Liver (tissue), 9 donors: ENCODE measurements around the gene KIF5A. TPM values are rescaled to one million over a fixed set of nuclear protein-coding genes. Genes with fewer than 3 reads are reported as not detected.

Source experiments
- DNase-seq: peaks from one replicate; pipeline ENCODE4 v3.0.0-alpha.2; 2017; ENCODE audit warnings: low spot score
- H3K27ac ChIP-seq, 2 donors: one replicate each; pipeline ENCODE4 v1.7.0; 2013; ENCODE audit warnings: inconsistent platforms in 2 of 2, low read length in 2 of 2, control low read depth in 1 of 2, low read depth in 1 of 2, mild to moderate bottlenecking in 1 of 2
- H3K27me3 ChIP-seq, 4 donors: one replicate each; pipeline versions ENCODE4 v1.6.1 to v1.7.0; 2013; ENCODE audit warnings: low read length in 3 of 4, inconsistent platforms in 1 of 4, mild to moderate bottlenecking in 1 of 4, moderate library complexity in 1 of 4; ENCODE audit not compliant: control insufficient read depth in 4 of 4, insufficient read depth in 4 of 4
- H3K36me3 ChIP-seq, 4 donors: one replicate each; pipeline versions ENCODE4 v1.6.1 to v1.7.0; 2013; ENCODE audit warnings: low read length in 3 of 4, mild to moderate bottlenecking in 3 of 4, low read depth in 1 of 4, moderate library complexity in 1 of 4; ENCODE audit not compliant: control insufficient read depth in 4 of 4, insufficient read depth in 3 of 4
- H3K4me1 ChIP-seq, 4 donors: one replicate each; pipeline versions ENCODE4 v1.6.1 to v1.7.0; 2013; ENCODE audit warnings: low read length in 3 of 4, mild to moderate bottlenecking in 3 of 4, moderate library complexity in 1 of 4; ENCODE audit not compliant: control insufficient read depth in 4 of 4, insufficient read depth in 4 of 4
- H3K4me3 ChIP-seq, 3 donors: one replicate each; pipeline versions ENCODE4 v1.6.1 to v1.7.0; 2013; ENCODE audit warnings: low read length in 3 of 3, control low read depth in 1 of 3, low read depth in 1 of 3, mild to moderate bottlenecking in 1 of 3
- H3K9ac ChIP-seq, 2 donors: one replicate each; pipeline ENCODE4 v1.7.0; 2013; ENCODE audit warnings: low read length in 2 of 2, mild to moderate bottlenecking in 2 of 2, moderate library complexity in 2 of 2, control low read depth in 1 of 2, low read depth in 1 of 2
- H3K9me3 ChIP-seq, 4 donors: one replicate each; pipeline versions ENCODE4 v1.6.1 to v1.7.0; 2013; ENCODE audit warnings: low read length in 3 of 4; ENCODE audit not compliant: control insufficient read depth in 4 of 4
- CTCF ChIP-seq: fragments of 150-350 bp; IDR thresholded peaks from 2 replicates; pipeline ENCODE4 v1.5.1; 2017; ENCODE audit warnings: improper control_type of control experiment, low read depth, low read length; ENCODE audit not compliant: missing input control
- EGR1 ChIP-seq, 2 donors: IDR thresholded peaks; 2 replicates each; pipeline ENCODE4 v1.6.1; 2016 to 2018; ENCODE audit warnings: antibody characterized with exemption in 2 of 2, low read depth in 2 of 2
- FOXA1 ChIP-seq: IDR thresholded peaks from 2 replicates; pipeline ENCODE4 v1.6.1; 2016; ENCODE audit warnings: antibody characterized with exemption
- FOXA2 ChIP-seq: IDR thresholded peaks from 2 replicates; pipeline ENCODE4 v1.6.1; 2016; ENCODE audit warnings: antibody characterized with exemption
- GABPA ChIP-seq, 2 donors: IDR thresholded peaks in 1 of 2; conservative IDR thresholded peaks in 1 of 2; 2 replicates each; pipeline ENCODE4 v1.6.1; 2016; ENCODE audit warnings: antibody characterized with exemption in 2 of 2, mild to moderate bottlenecking in 1 of 2, moderate library complexity in 1 of 2
- HNF4A ChIP-seq, 2 donors: conservative IDR thresholded peaks; 2 replicates each; pipeline ENCODE4 v1.6.1; 2016; ENCODE audit warnings: antibody characterized with exemption in 2 of 2, mild to moderate bottlenecking in 2 of 2
- HNF4G ChIP-seq: IDR thresholded peaks from 2 replicates; pipeline ENCODE4 v1.6.1; 2016; ENCODE audit warnings: antibody characterized with exemption
- JUND ChIP-seq, 2 donors: IDR thresholded peaks; 2 replicates each; pipeline ENCODE4 v1.6.1; 2016; ENCODE audit warnings: antibody characterized with exemption in 2 of 2
- NR2F2 ChIP-seq: IDR thresholded peaks from 2 replicates; pipeline ENCODE4 v1.6.1; 2016; ENCODE audit warnings: antibody characterized with exemption
- RAD21 ChIP-seq, 2 donors: IDR thresholded peaks; 2 replicates each; pipeline ENCODE4 v1.6.1; 2016; ENCODE audit warnings: antibody characterized with exemption in 2 of 2, mild to moderate bottlenecking in 2 of 2
- RXRA ChIP-seq, 2 donors: IDR thresholded peaks; 2 replicates each; pipeline ENCODE4 v1.6.1; 2017 to 2018; ENCODE audit warnings: antibody characterized with exemption in 2 of 2, mild to moderate bottlenecking in 1 of 2
- SP1 ChIP-seq: IDR thresholded peaks from 2 replicates; pipeline ENCODE4 v1.6.1; 2018; ENCODE audit warnings: antibody characterized with exemption, mild to moderate bottlenecking
- TAF1 ChIP-seq: conservative IDR thresholded peaks from 2 replicates; pipeline ENCODE4 v1.6.1; 2016; ENCODE audit warnings: antibody characterized with exemption, mild to moderate bottlenecking
- ZBTB33 ChIP-seq: IDR thresholded peaks from 2 replicates; pipeline ENCODE4 v1.6.1; 2016; ENCODE audit warnings: antibody characterized with exemption
- WGBS: extraction: QIAGEN DNeasy Blood & Tissue Kit; methylation state at CpG from one replicate; pipeline ENCODE4 v1.1.7; 2013; 5-methylcytosine and 5-hydroxymethylcytosine counted together
- polyA plus RNA-seq, 2 donors: library from polyadenylated mRNA; stranded (reverse) in 1 of 2; unstranded in 1 of 2; fragments of 200-250 nt in 1 of 2; fragments of >200 nt in 1 of 2; fragmentation: Nextera tagmentation in 1 of 2; extraction: Ambion mirVana in 1 of 2; gene quantifications; one replicate each; pipeline versions ENCODE4 v1.2.1 to v1.2.3, GENCODE V29; 2013 to 2015
- total RNA-seq, 2 donors: library from RNA; depleted of rRNA; stranded (reverse); fragments of >200 nt; gene quantifications; one replicate each; pipeline ENCODE4 v1.2.3, GENCODE V29; 2014
- TF ChIP-seq, protein P1 (sequence below): IDR thresholded peaks from 2 replicates; pipeline ENCODE4 v1.6.1; 2016; ENCODE audit warnings: antibody characterized with exemption
- TF ChIP-seq, protein P2 (sequence below): IDR thresholded peaks from 2 replicates; pipeline ENCODE4 v1.6.1; 2016; ENCODE audit warnings: antibody characterized with exemption, mild to moderate bottlenecking
- donor health status: healthy.
- donor health status: healthy.
- donor health status: healthy.
- donor health status: healthy.
- donor health status: healthy.

KIF5A gene
- total and polyA plus RNA-seq, 4 donors: 0.01 to 0.42 TPM; not detected in 2

- Histone ChIP-seq H3K27ac (no peak overlapping the region), H3K36me3 (no peaks in the 10 kb centered on the region), H3K4me3 (no peak overlapping the region), H3K9ac (no peak overlapping the region), H3K9me3 (no peaks in the 10 kb centered on the region), H3K27me3 (peaks cover 0 to 4% (median 0%) of the 10 kb centered on the region in 4 donors), H3K4me1 (no peaks in the 10 kb centered on the region)
- TF ChIP-seq GABPA (IDR thresholded peaks at IDR 0.05 in 1 of 2, conservative IDR thresholded peaks at IDR 0.05 in 1 of 2): no peak
- TF ChIP-seq FOXA2: no peak
- TF ChIP-seq HNF4G: no peak
- TF ChIP-seq CTCF: no peak
- TF ChIP-seq, protein P1, sequence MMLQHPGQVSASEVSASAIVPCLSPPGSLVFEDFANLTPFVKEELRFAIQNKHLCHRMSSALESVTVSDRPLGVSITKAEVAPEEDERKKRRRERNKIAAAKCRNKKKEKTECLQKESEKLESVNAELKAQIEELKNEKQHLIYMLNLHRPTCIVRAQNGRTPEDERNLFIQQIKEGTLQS: no peak
- TF ChIP-seq HNF4A (conservative IDR thresholded peaks at IDR 0.05): no peak
- TF ChIP-seq TAF1: no peak
- no peak for TF ChIP-seq JUND (IDR thresholded peaks at IDR 0.05)
- TF ChIP-seq RXRA (IDR thresholded peaks at IDR 0.05): no peak
- TF ChIP-seq, protein P2, sequence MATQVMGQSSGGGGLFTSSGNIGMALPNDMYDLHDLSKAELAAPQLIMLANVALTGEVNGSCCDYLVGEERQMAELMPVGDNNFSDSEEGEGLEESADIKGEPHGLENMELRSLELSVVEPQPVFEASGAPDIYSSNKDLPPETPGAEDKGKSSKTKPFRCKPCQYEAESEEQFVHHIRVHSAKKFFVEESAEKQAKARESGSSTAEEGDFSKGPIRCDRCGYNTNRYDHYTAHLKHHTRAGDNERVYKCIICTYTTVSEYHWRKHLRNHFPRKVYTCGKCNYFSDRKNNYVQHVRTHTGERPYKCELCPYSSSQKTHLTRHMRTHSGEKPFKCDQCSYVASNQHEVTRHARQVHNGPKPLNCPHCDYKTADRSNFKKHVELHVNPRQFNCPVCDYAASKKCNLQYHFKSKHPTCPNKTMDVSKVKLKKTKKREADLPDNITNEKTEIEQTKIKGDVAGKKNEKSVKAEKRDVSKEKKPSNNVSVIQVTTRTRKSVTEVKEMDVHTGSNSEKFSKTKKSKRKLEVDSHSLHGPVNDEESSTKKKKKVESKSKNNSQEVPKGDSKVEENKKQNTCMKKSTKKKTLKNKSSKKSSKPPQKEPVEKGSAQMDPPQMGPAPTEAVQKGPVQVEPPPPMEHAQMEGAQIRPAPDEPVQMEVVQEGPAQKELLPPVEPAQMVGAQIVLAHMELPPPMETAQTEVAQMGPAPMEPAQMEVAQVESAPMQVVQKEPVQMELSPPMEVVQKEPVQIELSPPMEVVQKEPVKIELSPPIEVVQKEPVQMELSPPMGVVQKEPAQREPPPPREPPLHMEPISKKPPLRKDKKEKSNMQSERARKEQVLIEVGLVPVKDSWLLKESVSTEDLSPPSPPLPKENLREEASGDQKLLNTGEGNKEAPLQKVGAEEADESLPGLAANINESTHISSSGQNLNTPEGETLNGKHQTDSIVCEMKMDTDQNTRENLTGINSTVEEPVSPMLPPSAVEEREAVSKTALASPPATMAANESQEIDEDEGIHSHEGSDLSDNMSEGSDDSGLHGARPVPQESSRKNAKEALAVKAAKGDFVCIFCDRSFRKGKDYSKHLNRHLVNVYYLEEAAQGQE: no peak
- no peak for TF ChIP-seq RAD21 (IDR thresholded peaks at IDR 0.05)
- TF ChIP-seq FOXA1: no peak
- TF ChIP-seq EGR1 (IDR thresholded peaks at IDR 0.05; ENCODE audit: low read depth in 2 of 2): no peak
- TF ChIP-seq SP1: no peak
- TF ChIP-seq NR2F2: no peak
- no peak for TF ChIP-seq ZBTB33
- no peak for DNase-seq
- WGBS: 89% methylated on average over 10 of the region's 10 CpGs
Measured at GRCh38 chr12:57574795-57575194, 25.0 kb downstream of the KIF5A start.
